BLaER1 (cell line): ENCODE measurements around the gene SLC44A2.

Experiments
- H3K27ac ChIP-seq: shearing (Covaris generic); formaldehyde crosslinking; 2 replicates; pipeline ENCODE4 v1.8.1; 2022
- H3K27me3 ChIP-seq: shearing (Covaris generic); formaldehyde crosslinking; 2 replicates; pipeline ENCODE4 v1.8.1; 2022
- H3K36me3 ChIP-seq: shearing (Covaris generic); formaldehyde crosslinking; 2 replicates; pipeline ENCODE4 v1.8.1; 2022
- H3K4me1 ChIP-seq: shearing (Covaris generic); formaldehyde crosslinking; 2 replicates; pipeline ENCODE4 v1.8.1; 2022
- H3K4me2 ChIP-seq: shearing (Covaris generic); formaldehyde crosslinking; 2 replicates; pipeline ENCODE4 v1.8.1; 2022
- H3K4me3 ChIP-seq: shearing (Covaris generic); formaldehyde crosslinking; 2 replicates; pipeline ENCODE4 v1.8.1; 2022
- H3K9ac ChIP-seq: shearing (Covaris generic); formaldehyde crosslinking; 2 replicates; pipeline ENCODE4 v1.8.1; 2022
- H3K9me3 ChIP-seq: shearing (Covaris generic); formaldehyde crosslinking; 2 replicates; pipeline ENCODE4 v1.8.1; 2022
- H4K20me1 ChIP-seq: shearing (Covaris generic); formaldehyde crosslinking; 2 replicates; pipeline ENCODE4 v1.8.1; 2022
- Cebpa-rat ChIP-seq: shearing (Covaris generic); IDR thresholded peaks from 2 replicates; pipeline ENCODE4 v1.8.1; 2022

The SLC44A2 gene

GRCh38 chr19:10678813-10679212 is 53.5 kb downstream of the SLC44A2 start:
- peaks cover 100% of the 10 kb centered on the region for H4K20me1 ChIP-seq
- no peak for TF ChIP-seq Cebpa-rat

GRCh38 chr19:10679743-10680142 is 54.4 kb downstream of the SLC44A2 start:
- Histone ChIP-seq H4K20me1 (peaks cover 100% of the 10 kb centered on the region), H3K4me3 (no peak overlapping the region), H3K27me3 (no peaks in the 10 kb centered on the region), H3K27ac (no peak overlapping the region), H3K4me1 (no peaks in the 10 kb centered on the region), H3K36me3 (peaks cover 100% of the 10 kb centered on the region), H3K9me3 (no peaks in the 10 kb centered on the region), H3K9ac (no peak overlapping the region), H3K4me2 (no peak overlapping the region)
- no peak for TF ChIP-seq Cebpa-rat

More at GRCh38 chr19:10678813-10679212, 53.5 kb downstream of the SLC44A2 start:
- no peak overlapping the region for H3K4me2 ChIP-seq
- no peak overlapping the region for H3K27ac ChIP-seq
- no peak overlapping the region for H3K9ac ChIP-seq
- H3K36me3 ChIP-seq, result peaks cover 100% of the 10 kb centered on the region
- no peak overlapping the region for H3K4me3 ChIP-seq
- H3K9me3 ChIP-seq, result no peaks in the 10 kb centered on the region
- H3K4me1 ChIP-seq, result no peaks in the 10 kb centered on the region
- H3K27me3 ChIP-seq, result no peaks in the 10 kb centered on the region

GRCh38 chr19:10680545-10681135 is 55.3 kb downstream of the SLC44A2 start:
- no peak for TF ChIP-seq Cebpa-rat
- Histone ChIP-seq H4K20me1 (peaks cover 100% of the 10 kb centered on the region), H3K9me3 (no peaks in the 10 kb centered on the region), H3K36me3 (peaks cover 100% of the 10 kb centered on the region), H3K4me1 (no peaks in the 10 kb centered on the region), H3K27ac (no peak overlapping the region), H3K4me2 (no peak overlapping the region), H3K27me3 (no peaks in the 10 kb centered on the region), H3K9ac (no peak overlapping the region), H3K4me3 (no peak overlapping the region)

GRCh38 chr19:10681658-10682057 is 56.3 kb downstream of the SLC44A2 start:
- H4K20me1 ChIP-seq, result peaks cover 100% of the 10 kb centered on the region
- H3K9me3 ChIP-seq, result no peaks in the 10 kb centered on the region
- H3K9ac ChIP-seq, result no peak overlapping the region
- no peak for TF ChIP-seq Cebpa-rat
- H3K27ac ChIP-seq, result no peak overlapping the region
- H3K4me3 ChIP-seq, result no peak overlapping the region
- no peak overlapping the region for H3K4me2 ChIP-seq
- no peaks in the 10 kb centered on the region for H3K27me3 ChIP-seq
- peaks cover 100% of the 10 kb centered on the region for H3K36me3 ChIP-seq
- H3K4me1 ChIP-seq, result no peaks in the 10 kb centered on the region

GRCh38 chr19:10682397-10683063 is 57.2 kb downstream of the SLC44A2 start:
- Histone ChIP-seq H3K27me3 (no peaks in the 10 kb centered on the region), H3K4me3 (no peak overlapping the region), H3K4me2 (no peak overlapping the region), H3K4me1 (no peaks in the 10 kb centered on the region), H3K9ac (no peak overlapping the region), H3K9me3 (no peaks in the 10 kb centered on the region), H4K20me1 (peaks cover 100% of the 10 kb centered on the region), H3K36me3 (peaks cover 100% of the 10 kb centered on the region), H3K27ac (no peak overlapping the region)
- no peak for TF ChIP-seq Cebpa-rat

GRCh38 chr19:10683064-10683426 is 57.7 kb downstream of the SLC44A2 start:
- H3K27me3 ChIP-seq, result no peaks in the 10 kb centered on the region
- peaks cover 100% of the 10 kb centered on the region for H4K20me1 ChIP-seq
- peaks cover 100% of the 10 kb centered on the region for H3K36me3 ChIP-seq
- no peak overlapping the region for H3K4me2 ChIP-seq
- no peak for TF ChIP-seq Cebpa-rat
- no peak overlapping the region for H3K9ac ChIP-seq
- H3K9me3 ChIP-seq, result no peaks in the 10 kb centered on the region
- no peaks in the 10 kb centered on the region for H3K4me1 ChIP-seq
- no peak overlapping the region for H3K27ac ChIP-seq
- no peak overlapping the region for H3K4me3 ChIP-seq

- Histone ChIP-seq H3K9me3 (no peaks in the 10 kb centered on the region), H3K9ac (0 out of 2 replicates have a peak overlapping the region, but pooled peaks have one; percentile 19), H3K36me3 (peaks cover 100% of the 10 kb centered on the region), H3K4me2 (no peak overlapping the region), H4K20me1 (peaks cover 100% of the 10 kb centered on the region), H3K27me3 (no peaks in the 10 kb centered on the region), H3K4me3 (no peak overlapping the region), H3K4me1 (no peaks in the 10 kb centered on the region), H3K27ac (no peak overlapping the region)
- no peak for TF ChIP-seq Cebpa-rat
Observed at GRCh38 chr19:10683582-10683981, 58.2 kb downstream of the SLC44A2 start.

GRCh38 chr19:10685210-10685609 is 59.9 kb downstream of the SLC44A2 start:
- H3K4me1 ChIP-seq, result no peaks in the 10 kb centered on the region
- no peak overlapping the region for H3K9ac ChIP-seq
- H3K4me3 ChIP-seq, result no peak overlapping the region
- no peak for TF ChIP-seq Cebpa-rat
- H3K27me3 ChIP-seq, result no peaks in the 10 kb centered on the region
- H3K36me3 ChIP-seq, result peaks cover 100% of the 10 kb centered on the region
- no peaks in the 10 kb centered on the region for H3K9me3 ChIP-seq
- peaks cover 100% of the 10 kb centered on the region for H4K20me1 ChIP-seq
- no peak overlapping the region for H3K27ac ChIP-seq
- no peak overlapping the region for H3K4me2 ChIP-seq

GRCh38 chr19:10686193-10686592 is 60.8 kb downstream of the SLC44A2 start:
- no peaks in the 10 kb centered on the region for H3K27me3 ChIP-seq
- no peak overlapping the region for H3K4me3 ChIP-seq
- no peak for TF ChIP-seq Cebpa-rat
- peaks cover 100% of the 10 kb centered on the region for H3K36me3 ChIP-seq
- no peaks in the 10 kb centered on the region for H3K9me3 ChIP-seq
- H3K4me1 ChIP-seq, result no peaks in the 10 kb centered on the region
- no peak overlapping the region for H3K4me2 ChIP-seq
- H3K27ac ChIP-seq, result no peak overlapping the region
- no peak overlapping the region for H3K9ac ChIP-seq
- peaks cover 100% of the 10 kb centered on the region for H4K20me1 ChIP-seq

- Histone ChIP-seq H3K4me3 (no peak overlapping the region), H3K4me1 (no peaks in the 10 kb centered on the region), H3K27me3 (no peaks in the 10 kb centered on the region), H3K4me2 (no peak overlapping the region), H3K27ac (no peak overlapping the region), H4K20me1 (peaks cover 100% of the 10 kb centered on the region), H3K9me3 (no peaks in the 10 kb centered on the region), H3K36me3 (peaks cover 100% of the 10 kb centered on the region), H3K9ac (no peak overlapping the region)
- no peak for TF ChIP-seq Cebpa-rat
Observed at GRCh38 chr19:10686661-10687517, 61.5 kb downstream of the SLC44A2 start.
